ENCODE measurements around the gene AQP6.

DNA sequence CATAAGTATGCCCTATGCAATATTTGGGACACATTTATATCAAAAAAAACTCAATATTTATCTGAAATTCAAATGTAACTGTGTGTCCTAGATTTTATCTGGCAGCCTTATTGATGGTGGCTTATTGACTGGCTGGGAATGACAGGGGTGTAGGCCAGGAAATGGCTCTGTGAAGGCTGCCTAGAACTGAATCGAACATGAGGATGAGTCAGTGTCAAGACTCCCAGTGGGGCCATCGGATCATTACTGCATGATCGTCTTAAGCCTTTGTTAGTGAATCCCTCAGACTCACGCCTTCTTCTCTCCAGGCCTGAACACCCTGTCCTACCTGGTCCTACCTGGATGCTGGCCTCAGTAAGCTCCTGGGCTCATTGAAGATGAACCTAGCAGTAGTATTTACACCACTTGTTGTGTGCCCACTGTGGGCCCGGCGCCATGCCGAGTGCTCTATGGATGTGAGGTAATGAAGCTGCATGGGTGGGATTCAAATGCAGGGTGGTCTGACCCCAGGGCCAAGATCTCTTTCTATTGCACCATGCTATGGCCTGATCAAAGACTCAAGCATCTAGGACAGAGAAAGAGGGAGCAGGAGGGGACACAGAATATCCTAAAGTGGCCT, 48.0 kb upstream of the AQP6 start:
- TF ChIP-seq, protein P1, sequence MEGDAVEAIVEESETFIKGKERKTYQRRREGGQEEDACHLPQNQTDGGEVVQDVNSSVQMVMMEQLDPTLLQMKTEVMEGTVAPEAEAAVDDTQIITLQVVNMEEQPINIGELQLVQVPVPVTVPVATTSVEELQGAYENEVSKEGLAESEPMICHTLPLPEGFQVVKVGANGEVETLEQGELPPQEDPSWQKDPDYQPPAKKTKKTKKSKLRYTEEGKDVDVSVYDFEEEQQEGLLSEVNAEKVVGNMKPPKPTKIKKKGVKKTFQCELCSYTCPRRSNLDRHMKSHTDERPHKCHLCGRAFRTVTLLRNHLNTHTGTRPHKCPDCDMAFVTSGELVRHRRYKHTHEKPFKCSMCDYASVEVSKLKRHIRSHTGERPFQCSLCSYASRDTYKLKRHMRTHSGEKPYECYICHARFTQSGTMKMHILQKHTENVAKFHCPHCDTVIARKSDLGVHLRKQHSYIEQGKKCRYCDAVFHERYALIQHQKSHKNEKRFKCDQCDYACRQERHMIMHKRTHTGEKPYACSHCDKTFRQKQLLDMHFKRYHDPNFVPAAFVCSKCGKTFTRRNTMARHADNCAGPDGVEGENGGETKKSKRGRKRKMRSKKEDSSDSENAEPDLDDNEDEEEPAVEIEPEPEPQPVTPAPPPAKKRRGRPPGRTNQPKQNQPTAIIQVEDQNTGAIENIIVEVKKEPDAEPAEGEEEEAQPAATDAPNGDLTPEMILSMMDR (IDR thresholded peaks at IDR 0.05 in 8 of 11, conservative IDR thresholded peaks at IDR 0.05 in 3 of 11), result no peak
- no peak for TF ChIP-seq POLR2A (IDR thresholded peaks at IDR 0.05)
- TF ChIP-seq POLR2AphosphoS5 (IDR thresholded peaks at IDR 0.05), result no peak

Data from spleen (tissue), 7 donors.